HG02981 (cell line): ENCODE results near the gene GJC1.

Experiments
- ATAC-seq: cut with Tn5 transposase; IDR thresholded peaks from one replicate; pipeline ENCODE4 v1.9.1; 2021; ENCODE audit warnings: mild to moderate bottlenecking, moderate library complexity; ENCODE audit not compliant: unreplicated experiment

GJC1 gene

GRCh38 chr17:44829523-44830358 is at the start of gene GJC1:
TSS of gene GJC1 (minus strand) at chr17:44830287. CDS start at chr17:44805817, 24,470 bp downstream.
- no peak for ATAC-seq

- ATAC-seq, result no peak
Measured at GRCh38 chr17:44879376-44879775, 49.3 kb upstream of the GJC1 start.

DNA sequence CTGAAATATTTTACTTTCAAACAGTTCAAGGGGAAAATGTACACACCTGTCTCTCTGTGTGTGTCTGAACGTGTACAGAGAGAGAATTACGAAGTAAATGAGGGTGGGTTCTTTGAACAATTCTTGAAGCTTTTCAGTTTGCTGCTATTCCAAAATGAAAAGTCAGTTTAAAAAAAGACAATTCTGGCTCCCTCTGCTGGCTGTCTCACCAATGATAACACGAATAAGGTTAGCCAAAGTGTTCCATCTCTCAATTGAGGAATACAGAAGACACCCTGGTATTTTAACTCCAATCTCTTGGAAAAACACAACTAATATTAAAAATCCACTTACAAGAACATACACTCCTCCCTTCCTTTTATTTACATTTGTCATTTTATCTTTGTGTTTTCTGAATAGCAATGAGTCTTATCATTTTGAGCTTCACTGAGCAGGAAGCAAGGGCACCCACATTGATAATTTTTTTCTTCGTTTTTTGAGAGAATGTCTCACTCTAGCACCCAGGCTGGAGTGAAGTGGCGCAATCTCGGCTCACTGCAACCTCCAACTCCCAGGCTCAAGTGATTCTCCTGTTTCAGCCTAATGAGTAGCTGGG is 48.6 kb upstream of the GJC1 start:
- ATAC-seq, result no peak

DNA sequence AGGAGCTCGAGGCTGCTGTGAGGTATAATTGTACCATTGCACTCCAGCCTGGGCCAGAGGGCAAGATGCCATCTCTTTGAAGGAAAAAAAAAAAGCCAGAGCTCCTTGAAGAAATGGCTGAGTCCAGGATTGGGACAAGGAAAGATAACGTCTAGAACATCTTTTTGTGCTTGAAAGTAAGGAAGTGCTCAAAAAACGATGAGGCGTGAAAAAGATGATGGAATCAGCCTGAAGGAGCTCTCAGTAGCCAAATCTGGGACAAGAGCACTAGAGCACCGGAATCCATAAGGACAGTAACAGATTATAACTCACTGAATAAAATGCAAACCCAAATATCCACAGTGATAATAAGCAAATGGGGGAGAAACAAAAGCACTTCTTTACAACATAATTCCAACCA is 47.0 kb upstream of the GJC1 start:
- ATAC-seq, result no peak

DNA sequence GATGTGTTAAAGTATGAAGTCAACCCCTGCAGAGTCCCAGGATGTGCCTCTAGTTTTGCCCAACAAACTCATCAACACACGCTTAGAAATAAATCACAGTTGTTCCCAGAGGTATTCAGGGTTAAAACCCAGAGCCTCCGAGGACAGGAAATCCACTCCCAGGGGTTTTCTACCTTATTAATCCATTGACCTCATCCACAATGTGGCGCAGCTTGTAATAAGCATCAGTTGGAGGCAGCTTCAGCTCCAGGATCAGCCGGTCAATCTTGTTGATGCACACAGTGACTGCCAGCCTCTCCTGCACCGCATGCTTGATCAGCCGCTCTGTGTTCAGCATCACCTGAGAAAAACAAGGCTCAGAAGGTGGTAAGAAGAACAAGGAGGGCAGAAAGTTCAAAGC is 45.7 kb upstream of the GJC1 start:
- no peak for ATAC-seq

DNA sequence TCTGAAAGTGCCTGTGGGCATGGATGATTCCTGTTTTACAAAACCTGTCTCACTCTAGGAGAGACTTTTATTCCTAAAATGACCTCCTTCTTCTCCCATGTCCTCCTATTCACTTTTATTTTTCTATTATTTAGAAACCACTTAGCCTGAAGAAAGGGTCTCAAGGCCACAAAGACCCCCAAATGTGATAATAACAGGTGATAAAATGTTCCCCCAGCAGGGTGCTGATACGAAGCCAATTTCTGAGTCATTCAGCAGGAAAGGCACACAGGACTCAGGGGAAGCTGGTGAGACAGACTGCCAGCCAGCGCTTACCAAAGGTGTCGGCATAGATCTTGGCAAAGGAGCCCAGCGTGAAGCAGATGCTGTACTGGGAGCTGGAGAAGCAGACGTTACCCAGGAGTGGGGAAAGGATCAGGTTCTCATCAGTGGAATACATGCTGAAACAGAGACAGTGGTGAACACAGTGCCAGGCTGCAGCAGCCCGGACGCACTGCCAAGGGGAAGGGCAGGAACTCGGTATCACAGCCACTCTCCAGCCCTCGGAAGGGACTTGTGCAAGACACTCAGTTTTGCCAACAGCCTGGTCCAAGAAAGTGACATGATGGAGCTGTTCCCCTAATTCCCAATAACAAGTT is 42.2 kb upstream of the GJC1 start:
- ATAC-seq, result no peak

GRCh38 chr17:44871556-44871955 is 41.5 kb upstream of the GJC1 start:
- ATAC-seq, result no peak

GRCh38 chr17:44867841-44868240 is 37.8 kb upstream of the GJC1 start:
- ATAC-seq, result no peak

GRCh38 chr17:44865931-44866330 is 35.8 kb upstream of the GJC1 start:
- no peak for ATAC-seq

DNA sequence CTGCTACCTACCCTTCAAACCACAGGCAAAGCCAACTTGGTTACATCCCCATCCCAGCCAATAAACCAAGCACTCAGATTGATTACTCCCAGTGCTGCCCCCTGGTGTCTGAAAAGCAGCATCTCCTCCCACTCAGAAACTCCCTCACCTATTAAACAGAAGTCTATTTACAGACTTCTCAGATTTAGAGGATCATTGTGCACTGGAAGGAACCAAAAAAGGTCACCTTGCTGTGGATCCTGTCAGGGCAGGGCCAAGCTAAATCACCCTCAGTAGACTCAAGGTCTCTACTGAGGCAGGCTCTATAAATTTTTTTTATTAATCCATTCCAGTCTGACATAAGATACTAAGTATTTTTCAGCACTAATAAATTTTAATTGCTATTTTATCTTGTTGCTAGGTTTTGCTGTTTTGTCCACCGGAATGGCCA is 35.2 kb upstream of the GJC1 start:
- no peak for ATAC-seq

DNA sequence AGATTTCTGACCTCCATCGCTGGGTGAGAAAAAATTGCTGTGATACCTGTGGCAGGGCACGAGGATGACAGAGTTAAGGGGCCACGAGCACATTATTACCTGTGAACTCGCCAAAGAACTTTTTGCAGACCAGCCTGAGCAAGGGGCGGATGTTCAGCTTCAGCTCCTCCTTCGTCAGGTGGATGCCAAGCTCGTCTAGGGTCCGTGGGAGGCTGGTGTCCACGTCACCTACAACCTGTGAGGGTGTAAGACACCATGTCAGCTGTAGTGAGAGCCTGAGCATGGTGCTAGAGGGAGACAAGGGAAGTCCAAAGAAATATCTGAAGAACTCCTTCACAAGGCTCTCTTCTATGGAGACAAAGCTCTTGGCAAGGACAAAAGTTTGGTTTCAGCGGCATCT is 34.7 kb upstream of the GJC1 start:
- ATAC-seq, result no peak

DNA sequence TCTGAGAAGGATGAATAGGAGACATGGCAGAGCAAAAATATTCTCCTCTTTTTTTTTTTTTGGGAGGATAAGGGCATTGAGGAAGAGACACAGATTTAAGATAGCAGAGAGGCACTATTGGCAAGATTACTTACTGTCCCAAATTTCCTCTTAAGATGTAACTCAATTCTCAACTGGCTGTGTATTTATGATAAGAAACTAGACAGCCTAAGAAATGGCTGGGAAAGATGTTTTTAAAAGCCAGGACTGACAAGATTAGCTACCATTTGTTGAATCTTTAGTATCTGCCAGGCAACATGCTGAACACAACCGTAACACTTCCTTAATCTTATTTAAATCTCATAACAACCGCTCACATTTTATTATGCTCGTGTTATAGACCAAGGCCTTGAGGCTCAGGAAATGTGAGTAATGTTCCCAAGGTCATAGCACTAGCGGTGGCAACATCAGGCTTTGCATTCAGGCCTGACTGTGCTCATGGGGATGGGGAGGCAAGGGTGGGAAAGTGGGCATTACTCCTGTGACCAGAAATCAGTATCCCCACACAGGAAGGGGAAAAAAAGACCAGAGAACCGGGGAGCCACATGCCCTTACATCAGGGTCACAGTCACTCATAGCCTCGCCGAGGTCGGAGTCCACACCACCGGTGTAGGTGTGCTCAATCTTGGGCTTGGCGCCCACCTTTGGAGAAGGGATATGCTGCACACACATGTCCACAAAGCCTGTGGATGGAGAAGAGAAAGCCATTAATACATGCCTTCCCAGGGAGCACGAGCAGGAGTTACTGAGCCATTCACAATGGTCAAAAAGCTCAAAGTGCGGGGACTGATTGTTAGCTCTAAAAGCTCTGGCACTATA is 33.2 kb upstream of the GJC1 start:
- no peak for ATAC-seq

DNA sequence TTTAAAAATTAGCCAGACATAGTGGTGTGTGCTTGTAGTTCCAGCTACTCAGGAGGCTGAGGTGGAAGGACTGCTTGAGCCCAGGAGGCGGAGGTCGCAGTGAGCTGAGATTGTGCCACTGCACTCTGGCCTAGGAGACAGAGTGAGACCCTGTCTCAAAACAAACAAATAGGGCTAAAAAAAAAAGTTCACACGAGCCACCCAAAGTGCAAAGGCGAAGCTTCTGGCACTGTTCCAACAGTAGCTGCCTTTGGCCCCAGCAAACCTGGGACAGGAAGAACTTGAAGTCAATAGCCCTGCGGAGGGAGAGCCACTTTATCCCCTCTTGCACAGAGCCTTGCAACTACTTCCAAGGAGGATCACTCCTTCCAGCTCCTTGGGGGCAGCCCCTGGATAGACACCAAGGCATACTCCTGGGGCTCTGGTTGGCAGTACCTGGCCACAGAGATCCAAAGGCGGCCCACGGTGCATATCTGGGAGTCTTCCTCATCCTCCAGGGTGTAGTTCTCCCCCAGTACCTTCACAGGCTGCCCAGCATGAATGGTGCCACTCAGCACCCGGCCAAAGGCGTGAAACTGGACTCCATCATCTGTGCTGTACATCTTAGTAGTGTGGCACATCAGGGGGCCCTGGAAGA is 32.3 kb upstream of the GJC1 start:
- ATAC-seq, result no peak

- no peak for ATAC-seq
Measured at GRCh38 chr17:44859701-44860100, 29.6 kb upstream of the GJC1 start.

- no peak for ATAC-seq
Measured at GRCh38 chr17:44854192-44854591, 24.1 kb upstream of the GJC1 start.

GRCh38 chr17:44850612-44851011 is 20.5 kb upstream of the GJC1 start:
- no peak for ATAC-seq

GRCh38 chr17:44850025-44850424 is 19.9 kb upstream of the GJC1 start:
- ATAC-seq, result no peak

GRCh38 chr17:44848961-44849489 is 18.9 kb upstream of the GJC1 start:
- ATAC-seq, result no peak

DNA sequence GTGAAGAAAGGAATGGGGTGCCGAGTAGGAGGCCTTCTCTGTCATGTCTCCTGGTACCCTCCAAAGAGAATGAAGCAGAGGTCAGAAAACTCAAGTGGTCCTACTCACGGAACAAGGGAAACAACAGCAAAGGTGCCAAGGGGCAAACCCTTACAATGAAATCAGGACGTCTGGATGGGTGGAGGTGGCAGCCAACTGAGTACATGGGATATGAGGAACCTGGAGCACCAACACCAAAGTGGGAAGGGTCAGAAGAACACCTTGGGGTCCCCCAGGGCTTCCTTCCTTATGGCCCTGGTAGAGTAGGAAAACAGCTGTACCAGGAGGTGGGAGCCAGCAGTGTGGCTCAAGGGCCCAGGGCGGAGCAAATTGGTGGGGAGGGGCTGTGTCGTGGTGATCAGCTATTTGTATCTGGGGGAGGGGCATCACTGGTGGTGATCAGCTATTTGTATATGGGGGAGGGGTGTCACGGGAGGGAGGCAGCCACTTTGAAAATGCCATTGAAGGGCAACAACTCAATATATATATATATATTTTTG is 18.2 kb upstream of the GJC1 start:
- ATAC-seq, result no peak

DNA sequence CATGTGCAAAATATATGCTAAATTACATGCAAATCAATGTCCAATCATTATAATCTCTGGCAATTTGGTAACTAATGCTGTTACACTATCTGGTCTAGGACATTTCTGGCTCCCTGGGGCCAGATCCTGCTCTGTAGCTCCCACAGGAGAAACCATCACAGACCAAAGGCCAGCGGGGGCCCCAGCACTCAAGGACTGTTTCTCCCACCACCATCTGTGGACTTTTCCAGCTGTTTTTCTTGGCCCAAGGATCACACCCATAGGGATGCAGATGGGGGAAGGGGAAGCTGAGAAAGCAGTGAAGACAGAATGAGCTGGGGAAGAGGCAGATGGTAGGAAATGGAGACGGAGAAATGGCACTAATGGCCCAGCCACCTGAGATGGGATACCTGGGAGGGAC is 17.5 kb upstream of the GJC1 start, which contains the start of gene HIGD1B:
Gene HIGD1B, plus strand, starts transcription at position 298 of the 400 bp plus-strand sequence. CDS start 270 bp downstream, outside the sequence.
- ATAC-seq, result no peak
